ENCODE results near the gene EHMT2. TPM values are rescaled to one million over a fixed set of nuclear protein-coding genes. Genes with fewer than 3 reads are reported as not detected.

EHMT2 gene
- total RNA-seq, 1 donor from 2014 or later, result 175 TPM

DNA sequence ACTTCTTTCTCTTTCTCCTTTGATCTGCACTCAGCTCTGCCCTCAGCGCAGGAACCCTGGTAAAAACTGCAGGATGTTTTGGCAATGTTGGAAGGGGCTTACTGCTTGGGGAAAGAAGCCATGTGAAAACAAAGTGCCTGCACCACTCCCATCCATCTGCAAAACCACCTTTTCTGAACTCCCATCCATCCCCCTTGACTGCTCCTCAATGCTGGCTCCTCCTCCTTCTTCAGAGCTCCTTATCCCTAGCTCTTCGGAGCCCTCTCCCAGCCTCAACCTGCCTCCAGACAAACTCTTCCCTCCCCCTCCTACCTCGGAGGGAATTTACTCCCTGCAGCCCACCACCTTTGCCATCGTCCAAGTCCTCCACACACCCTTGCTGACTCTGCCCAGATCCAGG is 8.6 kb upstream of the EHMT2 start:
- no peak overlapping the region for H3K27ac Mint-ChIP-seq
- DNase-seq (ENCODE audit: low spot score, unreplicated experiment), result no peak
- H3K9me3 Mint-ChIP-seq (ENCODE audit: low read depth), result no peaks in the 10 kb centered on the region
- peaks cover 7% of the 10 kb centered on the region for H3K27me3 Mint-ChIP-seq
- no peak overlapping the region for H3K4me3 Mint-ChIP-seq (ENCODE audit: low read depth)
- peaks cover 9% of the 10 kb centered on the region for H3K4me1 Mint-ChIP-seq (ENCODE audit: low read depth)
- no peaks in the 10 kb centered on the region for H3K36me3 Mint-ChIP-seq (ENCODE audit: insufficient read depth)
- TF ChIP-seq, protein P1, sequence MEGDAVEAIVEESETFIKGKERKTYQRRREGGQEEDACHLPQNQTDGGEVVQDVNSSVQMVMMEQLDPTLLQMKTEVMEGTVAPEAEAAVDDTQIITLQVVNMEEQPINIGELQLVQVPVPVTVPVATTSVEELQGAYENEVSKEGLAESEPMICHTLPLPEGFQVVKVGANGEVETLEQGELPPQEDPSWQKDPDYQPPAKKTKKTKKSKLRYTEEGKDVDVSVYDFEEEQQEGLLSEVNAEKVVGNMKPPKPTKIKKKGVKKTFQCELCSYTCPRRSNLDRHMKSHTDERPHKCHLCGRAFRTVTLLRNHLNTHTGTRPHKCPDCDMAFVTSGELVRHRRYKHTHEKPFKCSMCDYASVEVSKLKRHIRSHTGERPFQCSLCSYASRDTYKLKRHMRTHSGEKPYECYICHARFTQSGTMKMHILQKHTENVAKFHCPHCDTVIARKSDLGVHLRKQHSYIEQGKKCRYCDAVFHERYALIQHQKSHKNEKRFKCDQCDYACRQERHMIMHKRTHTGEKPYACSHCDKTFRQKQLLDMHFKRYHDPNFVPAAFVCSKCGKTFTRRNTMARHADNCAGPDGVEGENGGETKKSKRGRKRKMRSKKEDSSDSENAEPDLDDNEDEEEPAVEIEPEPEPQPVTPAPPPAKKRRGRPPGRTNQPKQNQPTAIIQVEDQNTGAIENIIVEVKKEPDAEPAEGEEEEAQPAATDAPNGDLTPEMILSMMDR (IDR thresholded peaks at IDR 0.05; ENCODE audit: unreplicated experiment), result no peak

DNA sequence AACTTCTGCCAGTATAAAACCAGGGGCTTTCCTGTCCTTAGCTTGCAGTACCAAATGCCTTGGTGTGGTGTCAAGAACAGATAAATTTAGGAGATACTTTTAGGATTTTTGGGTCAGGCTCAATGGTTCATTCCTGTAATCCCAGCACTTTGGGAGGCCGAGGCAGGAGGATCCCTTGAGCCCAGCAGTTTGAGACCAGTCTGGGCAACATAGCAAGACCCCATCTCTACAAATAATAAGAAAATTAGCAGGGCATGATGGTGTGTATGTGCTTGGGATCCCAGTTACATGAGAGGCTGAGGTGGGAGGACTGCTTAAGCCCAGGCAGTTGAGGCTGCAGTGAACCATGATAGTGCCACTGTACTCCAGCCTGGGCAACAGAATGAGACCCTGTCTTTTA is 7.5 kb upstream of the EHMT2 start:
- DNase-seq (ENCODE audit: low spot score, unreplicated experiment), result no peak
- TF ChIP-seq, protein P1 (IDR thresholded peaks at IDR 0.05; ENCODE audit: unreplicated experiment), result no peak
- Mint-ChIP-seq H3K9me3 (ENCODE audit: low read depth) (no peaks in the 10 kb centered on the region), H3K36me3 (ENCODE audit: insufficient read depth) (no peaks in the 10 kb centered on the region), H3K27me3 (peaks cover 7% of the 10 kb centered on the region), H3K4me3 (ENCODE audit: low read depth) (no peak overlapping the region), H3K4me1 (ENCODE audit: low read depth) (peaks cover 10% of the 10 kb centered on the region), H3K27ac (no peak overlapping the region)

DNA sequence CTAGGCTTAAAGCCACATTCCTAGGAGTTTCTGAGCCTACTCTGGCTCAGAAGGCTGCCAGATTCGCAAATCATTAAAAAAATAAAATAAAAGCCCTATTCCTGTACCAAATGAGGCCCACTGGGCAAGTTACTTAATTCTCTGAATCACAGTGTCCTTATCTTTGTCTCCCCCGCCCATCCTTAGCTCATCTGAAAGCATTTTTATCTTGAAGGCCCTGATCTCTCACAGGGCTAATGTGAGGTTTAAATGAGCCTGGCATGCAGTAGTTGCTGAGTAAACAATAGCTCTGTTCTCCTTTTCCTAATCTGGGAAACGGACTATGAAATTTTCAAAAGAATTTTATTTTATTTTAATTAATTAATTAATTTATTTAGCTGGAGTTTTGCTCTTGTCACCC is 6.5 kb upstream of the EHMT2 start:
- no peak for DNase-seq (ENCODE audit: low spot score, unreplicated experiment)
- no peak overlapping the region for H3K4me3 Mint-ChIP-seq (ENCODE audit: low read depth)
- H3K27ac Mint-ChIP-seq, result no peak overlapping the region
- TF ChIP-seq, protein P1 (IDR thresholded peaks at IDR 0.05; ENCODE audit: unreplicated experiment), result no peak
- peaks cover 14% of the 10 kb centered on the region for H3K4me1 Mint-ChIP-seq (ENCODE audit: low read depth)
- H3K36me3 Mint-ChIP-seq (ENCODE audit: insufficient read depth), result peaks cover 2% of the 10 kb centered on the region
- no peaks in the 10 kb centered on the region for H3K9me3 Mint-ChIP-seq (ENCODE audit: low read depth)
- peaks cover 7% of the 10 kb centered on the region for H3K27me3 Mint-ChIP-seq

DNA sequence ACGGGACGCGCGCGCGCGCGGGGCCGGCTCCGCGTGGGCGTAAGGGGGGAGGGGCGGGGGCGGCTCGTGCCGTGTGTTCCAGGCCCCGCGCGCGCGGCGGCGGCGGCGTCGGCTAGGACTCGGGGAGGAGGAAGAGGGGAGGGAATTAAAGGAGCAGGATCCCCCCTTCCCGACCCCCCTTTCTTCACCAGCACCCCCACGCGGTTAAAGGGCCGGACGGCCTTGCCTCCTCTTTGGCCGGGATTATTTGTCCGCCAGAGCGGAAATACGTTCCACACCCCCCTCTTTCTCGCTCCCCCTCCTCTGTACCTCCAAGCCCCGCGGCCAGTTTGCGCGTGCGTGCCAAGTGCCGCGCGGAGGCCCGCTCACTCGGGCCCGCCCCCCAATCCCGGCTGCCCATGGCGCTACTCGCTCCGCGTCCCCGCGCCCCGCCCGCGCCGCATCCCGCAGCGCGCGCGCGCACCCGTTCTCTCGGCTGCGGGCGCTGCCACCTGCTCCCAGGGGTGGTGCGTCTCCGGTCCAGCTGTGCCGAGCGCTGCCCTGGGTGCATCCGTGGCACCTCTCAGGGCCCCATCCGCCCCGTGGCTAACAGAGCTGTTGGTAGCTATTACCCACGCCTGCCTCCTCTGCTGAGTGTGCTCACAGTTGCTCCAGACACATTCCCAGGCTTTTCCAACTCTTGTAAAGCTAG is 4.6 kb upstream of the EHMT2 start, which contains the start of gene ZBTB12:
ZBTB12 (minus strand) TSS at position 134 of the 691 bp plus-strand sequence. CDS start 781 bp downstream, outside the sequence.
- Mint-ChIP-seq H3K36me3 (ENCODE audit: insufficient read depth) (peaks cover 2% of the 10 kb centered on the region), H3K4me1 (ENCODE audit: low read depth) (peaks cover 23% of the 10 kb centered on the region), H3K27ac (peak within 1 kb of the TSS; percentile 94), H3K9me3 (ENCODE audit: low read depth) (no peaks in the 10 kb centered on the region), H3K4me3 (ENCODE audit: low read depth) (peak within 1 kb of the TSS; percentile 81), H3K27me3 (peaks cover 7% of the 10 kb centered on the region)
- peak; percentile 95 for DNase-seq (ENCODE audit: low spot score, unreplicated experiment)
- TF ChIP-seq, protein P1 (IDR thresholded peaks at IDR 0.05; ENCODE audit: unreplicated experiment), result no peak

DNA sequence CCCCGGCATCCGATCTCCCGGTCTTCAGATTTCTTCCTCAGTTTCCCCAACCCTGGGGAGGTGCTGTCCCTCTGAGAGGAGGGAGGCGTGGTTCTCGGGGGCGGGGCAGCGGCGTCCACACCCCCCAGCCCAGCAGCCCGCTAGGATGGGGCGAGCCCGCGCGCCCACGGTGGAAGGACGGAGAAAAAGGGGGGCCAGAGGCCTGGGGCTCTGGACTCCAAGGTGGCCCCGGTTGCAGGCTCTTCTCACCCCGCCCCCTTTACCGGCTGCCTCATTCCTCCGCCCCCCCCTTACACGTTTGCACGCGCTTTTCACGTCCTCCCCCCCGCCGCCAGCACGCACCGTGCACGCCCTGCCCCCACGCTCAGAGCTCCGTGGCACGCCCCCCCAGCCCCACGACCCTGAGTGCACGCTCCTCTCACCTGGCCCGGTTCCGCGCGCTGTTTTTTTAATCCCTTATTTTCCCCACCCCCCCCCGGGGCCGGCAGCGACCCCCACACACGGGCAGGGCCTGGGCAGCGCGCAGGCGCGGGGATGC is 4.0 kb upstream of the EHMT2 start:
- Mint-ChIP-seq H3K36me3 (ENCODE audit: insufficient read depth) (peaks cover 2% of the 10 kb centered on the region), H3K27me3 (peaks cover 6% of the 10 kb centered on the region), H3K4me3 (ENCODE audit: low read depth) (peak overlapping the region; percentile 81), H3K9me3 (ENCODE audit: low read depth) (no peaks in the 10 kb centered on the region), H3K27ac (peak overlapping the region; percentile 86), H3K4me1 (ENCODE audit: low read depth) (peaks cover 24% of the 10 kb centered on the region)
- DNase-seq (ENCODE audit: low spot score, unreplicated experiment), result peak; percentile 34
- TF ChIP-seq, protein P1 (IDR thresholded peaks at IDR 0.05; ENCODE audit: unreplicated experiment), result no peak

Data from progenitor cell of endocrine pancreas (in vitro differentiated cells).